ENCODE measurements around the gene ZSWIM4.

GRCh38 chr19:13751436-13751835 lies 43.8 kb upstream of the ZSWIM4 start:
- TF ChIP-seq POLR2AphosphoS5 (IDR thresholded peaks at IDR 0.05) (no peak), POLR2A (IDR thresholded peaks at IDR 0.05) (no peak)

All from spleen (tissue), 3 donors.